GM12891 (cell line): ENCODE measurements around the gene P4HA2.

Experiments used
- DNase-seq: peaks from one replicate; pipeline ENCODE4 v3.0.0; 2011; ENCODE audit warnings: low spot score; ENCODE audit not compliant: insufficient read length
- FAIRE-seq: peaks from 2 replicates; lab custom pipeline; 2011; peaks lifted over from hg19 to GRCh38; lab: Jason Lieb, UNC
- PAX5 ChIP-seq: IDR thresholded peaks from 2 replicates; pipeline ENCODE4 v1.6.1; 2011; ENCODE audit warnings: low read length, moderate library complexity, mild to moderate bottlenecking; ENCODE audit not compliant: insufficient read depth, severe bottlenecking
- POLR2A ChIP-seq: IDR thresholded peaks from 2 replicates; pipeline ENCODE4 v1.6.1; 2011; ENCODE audit warnings: low read depth, low read length, control low read depth
- POLR2AphosphoS5 ChIP-seq: IDR thresholded peaks from 2 replicates; pipeline ENCODE4 v1.6.1; 2011; ENCODE audit warnings: low read depth, low read length, control low read depth
- POU2F2 ChIP-seq: IDR thresholded peaks from 2 replicates; pipeline ENCODE4 v1.6.1; 2011; ENCODE audit warnings: low read depth, mild to moderate bottlenecking, control low read depth, low read length, moderate library complexity
- SPI1 ChIP-seq: IDR thresholded peaks from 2 replicates; pipeline ENCODE4 v1.6.1; 2011; ENCODE audit warnings: low read depth, low read length, control low read depth
- TAF1 ChIP-seq: IDR thresholded peaks from 2 replicates; pipeline ENCODE4 v1.6.1; 2011; ENCODE audit warnings: low read depth, low read length, control low read depth

The P4HA2 gene

DNA sequence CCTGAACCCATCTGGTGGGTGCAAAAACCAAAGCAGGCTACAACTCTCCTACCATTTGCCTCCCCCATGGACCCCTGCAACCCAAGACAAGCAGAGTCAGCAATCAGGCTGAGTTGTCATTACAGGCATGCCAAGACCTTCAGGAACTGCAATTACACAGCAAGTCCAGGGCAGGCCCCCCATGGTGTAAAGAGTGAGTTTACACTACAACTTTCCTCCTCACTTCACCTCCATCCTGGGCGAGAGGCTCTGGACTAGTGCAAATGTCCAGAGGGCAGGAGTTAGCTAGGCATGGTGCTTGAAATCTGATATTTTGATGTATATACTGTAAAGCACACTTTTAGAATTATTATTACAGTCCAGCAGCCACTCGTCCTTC is 7.0 kb upstream of the P4HA2 start:
- TF ChIP-seq POLR2A, result no peak
- no peak for TF ChIP-seq POU2F2
- TF ChIP-seq TAF1, result no peak
- TF ChIP-seq SPI1, result no peak
- no peak for TF ChIP-seq POLR2AphosphoS5
- TF ChIP-seq PAX5, result no peak
- no peak for DNase-seq

DNA sequence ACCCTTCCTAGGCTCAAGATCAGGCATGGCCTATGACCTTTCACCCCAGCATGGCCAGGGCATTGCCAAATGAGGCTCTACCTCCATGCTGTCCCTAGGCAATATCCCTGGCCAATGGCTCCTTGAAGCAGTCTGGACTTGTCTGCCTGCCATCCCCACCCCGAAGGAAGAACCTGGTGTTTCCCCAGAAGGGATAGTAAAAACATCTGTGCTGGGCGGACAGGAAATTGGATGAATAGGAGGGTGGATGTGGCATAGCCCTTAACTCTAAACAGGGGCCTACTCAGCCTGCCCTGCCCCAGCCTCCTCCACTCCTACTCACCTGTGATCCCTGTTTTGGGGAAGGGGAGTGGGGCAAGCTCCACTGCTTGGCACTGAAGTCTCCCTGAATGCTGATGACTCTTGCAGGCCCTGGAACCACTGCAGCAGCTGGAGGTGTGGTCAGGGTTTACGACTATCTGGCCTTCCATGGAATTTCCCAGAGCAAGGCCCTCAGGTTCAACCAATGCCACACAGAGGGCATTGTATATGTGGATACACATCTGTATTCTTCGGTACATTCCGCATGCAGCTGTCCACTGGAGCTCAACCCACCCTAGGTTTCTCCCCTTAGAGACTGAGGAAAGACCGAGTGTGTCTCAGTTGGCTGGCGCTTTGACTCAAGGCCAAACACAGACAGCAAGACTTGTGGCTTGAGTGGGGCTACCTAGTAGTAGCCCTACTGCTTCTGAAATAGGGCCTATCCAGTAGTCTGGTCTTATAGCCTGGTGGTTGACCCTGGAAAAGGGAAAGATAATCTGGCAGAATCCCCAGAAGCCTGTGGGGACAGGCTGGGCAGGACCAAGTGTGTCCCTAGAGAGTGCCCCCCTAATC is 6.4 kb upstream of the P4HA2 start:
- no peak for TF ChIP-seq TAF1
- TF ChIP-seq POLR2AphosphoS5, result no peak
- TF ChIP-seq SPI1, result no peak
- no peak for TF ChIP-seq PAX5
- no peak for TF ChIP-seq POLR2A
- TF ChIP-seq POU2F2, result no peak
- FAIRE-seq (no peak), DNase-seq (no peak)

More for the DNA sequence above, 7.0 kb upstream of the P4HA2 start:
- FAIRE-seq, result no peak

DNA sequence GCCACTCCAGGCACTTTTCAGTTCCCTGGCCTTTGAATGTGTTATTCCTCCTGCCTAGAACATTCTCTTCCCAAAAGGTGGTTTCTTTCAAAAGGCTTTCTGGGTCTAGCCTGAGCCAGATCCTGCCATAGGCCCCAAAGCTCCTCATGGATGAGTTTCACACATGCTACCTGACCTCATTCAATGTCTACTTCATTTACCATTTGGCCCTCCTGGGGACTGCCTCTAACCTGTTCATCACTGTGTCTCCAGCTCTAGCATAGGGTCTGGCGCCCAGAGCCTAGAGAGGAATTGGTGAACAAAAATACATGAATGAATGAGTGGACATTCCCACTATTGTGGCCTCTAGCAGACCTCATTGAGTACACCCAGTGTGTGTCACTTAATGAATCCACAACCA is 5.4 kb upstream of the P4HA2 start:
- no peak for DNase-seq
- no peak for TF ChIP-seq POLR2A
- no peak for FAIRE-seq

DNA sequence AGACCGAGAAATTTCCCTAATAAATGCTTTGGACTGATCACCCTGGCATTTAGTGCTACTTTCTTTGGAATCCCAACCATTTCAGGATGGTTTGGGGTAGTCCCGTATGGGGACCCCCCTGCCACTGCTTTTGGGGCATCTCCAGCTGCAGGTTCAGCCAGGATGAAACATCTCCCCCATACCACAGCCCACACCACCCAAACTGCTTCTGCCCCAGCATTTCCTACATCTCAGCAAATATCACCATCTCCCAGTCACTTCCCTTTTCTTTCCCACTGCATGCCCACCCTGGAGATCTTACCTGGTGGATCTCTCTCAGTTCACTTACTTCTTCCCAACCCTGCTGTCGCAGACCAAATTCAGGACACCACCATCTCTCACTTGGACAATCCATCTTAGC is 4.8 kb upstream of the P4HA2 start:
- DNase-seq (no peak), FAIRE-seq (no peak)
- no peak for TF ChIP-seq POLR2AphosphoS5
- TF ChIP-seq POLR2A, result no peak
- TF ChIP-seq SPI1, result peak; percentile 35; the same call in 1 of the 2 replicates
- no peak for TF ChIP-seq TAF1

DNA sequence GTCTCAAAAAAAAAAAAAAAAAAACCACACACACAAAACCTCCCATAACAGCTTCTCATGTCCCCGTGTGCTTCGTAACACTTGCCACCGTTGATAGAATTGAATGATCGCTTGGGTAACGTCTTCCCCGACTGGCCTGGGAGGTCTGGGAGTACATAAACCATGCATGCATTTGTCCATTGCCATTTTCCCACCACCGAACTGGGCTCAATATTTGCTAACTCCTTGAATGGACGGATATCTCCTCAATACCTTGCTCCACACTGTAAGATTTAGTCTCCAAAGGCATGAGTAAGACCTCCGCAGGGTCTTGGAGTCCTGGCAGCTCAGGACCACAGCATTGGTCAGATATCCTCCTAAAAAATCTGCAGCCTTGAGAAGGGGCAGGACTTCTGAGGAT is 3.2 kb upstream of the P4HA2 start:
- FAIRE-seq (no peak), DNase-seq (no peak)
- TF ChIP-seq POLR2AphosphoS5 (no peak), PAX5 (no peak), SPI1 (no peak), TAF1 (no peak), POLR2A (no peak), POU2F2 (no peak)

DNA sequence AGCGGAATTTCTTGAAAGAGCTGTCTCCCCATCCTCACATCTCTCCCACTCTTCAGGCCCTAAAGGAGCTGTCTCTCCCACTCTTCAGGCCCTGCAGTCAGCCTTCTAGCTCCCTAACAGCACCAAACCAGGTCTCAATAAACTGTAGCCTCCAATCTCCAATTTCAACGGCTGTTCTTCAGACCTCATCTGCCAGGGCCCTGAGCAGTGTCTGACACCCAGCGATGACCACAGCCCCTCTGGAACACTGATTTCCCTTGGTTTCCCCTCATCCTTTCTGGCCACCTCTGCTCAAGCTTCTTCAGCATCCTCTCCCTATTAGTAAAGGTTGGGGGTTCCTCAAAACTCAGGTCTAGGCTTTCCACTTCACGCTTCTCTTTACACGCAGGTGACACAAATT is 1.6 kb upstream of the P4HA2 start:
- DNase-seq (no peak), FAIRE-seq (no peak)
- TF ChIP-seq TAF1 (no peak), PAX5 (no peak), POLR2A (no peak), SPI1 (no peak), POLR2AphosphoS5 (no peak), POU2F2 (no peak)

DNA sequence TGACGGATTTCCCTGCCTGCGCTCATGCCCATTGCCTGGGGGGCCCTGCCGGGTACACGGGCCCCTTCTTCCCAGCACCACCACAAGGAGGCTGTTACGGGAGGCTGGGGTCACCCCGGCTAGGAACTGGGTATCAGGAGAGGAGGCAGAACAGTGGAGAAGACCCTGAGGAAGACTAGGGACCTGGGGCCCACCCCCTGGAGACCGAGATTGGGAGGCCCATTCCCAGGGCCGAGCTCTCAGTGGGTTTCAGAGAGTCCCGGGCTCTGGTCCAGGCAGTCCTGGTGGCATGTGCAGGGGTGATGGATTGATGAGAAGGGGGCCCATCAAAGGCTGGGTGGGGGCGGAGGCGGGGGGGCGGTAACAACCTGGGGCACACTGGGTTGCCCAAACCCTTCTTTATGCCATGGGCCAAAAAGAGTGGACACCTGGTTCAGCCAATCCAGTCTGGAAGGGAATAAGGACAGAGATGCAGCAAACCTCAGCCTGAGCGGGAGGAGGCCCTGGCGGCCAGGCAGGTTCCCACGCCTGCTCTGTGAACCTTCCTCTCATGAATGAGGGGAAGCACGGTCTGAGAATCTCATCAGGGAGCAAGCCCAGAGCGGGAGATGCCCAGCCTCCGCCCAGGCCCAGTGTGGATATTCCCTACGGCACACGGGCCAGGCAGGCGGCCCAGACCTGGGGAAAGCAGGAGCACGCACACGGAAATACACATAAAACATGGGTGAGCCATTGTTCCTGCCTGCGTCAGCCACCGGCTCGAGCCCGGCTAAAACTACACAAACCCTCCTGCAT is 785 bp upstream of the P4HA2 start:
- FAIRE-seq (no peak), DNase-seq (no peak)

DNA sequence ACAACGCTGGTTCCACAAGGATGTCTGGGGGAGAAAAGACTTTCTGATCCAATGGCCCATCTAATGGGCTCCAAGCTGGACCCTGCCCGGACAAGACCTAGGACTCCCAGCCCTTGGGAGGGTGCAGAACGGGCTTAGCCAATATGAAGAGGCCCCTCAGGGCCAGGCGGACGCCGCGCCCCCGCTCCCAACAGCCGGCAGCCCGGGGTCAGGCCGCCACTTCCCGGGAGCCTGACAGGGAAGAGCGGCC is 493 bp downstream of the P4HA2 start:
- no peak for DNase-seq
- TF ChIP-seq POU2F2, result no peak
- TF ChIP-seq PAX5, result no peak
- TF ChIP-seq POLR2A, result no peak
- TF ChIP-seq SPI1, result no peak
- FAIRE-seq, result no peak

More for the DNA sequence above, 785 bp upstream of the P4HA2 start:
- no peak for TF ChIP-seq POLR2A
- no peak for TF ChIP-seq POLR2AphosphoS5
- TF ChIP-seq SPI1, result no peak
- no peak for TF ChIP-seq PAX5
- no peak for TF ChIP-seq TAF1
- TF ChIP-seq POU2F2, result no peak

DNA sequence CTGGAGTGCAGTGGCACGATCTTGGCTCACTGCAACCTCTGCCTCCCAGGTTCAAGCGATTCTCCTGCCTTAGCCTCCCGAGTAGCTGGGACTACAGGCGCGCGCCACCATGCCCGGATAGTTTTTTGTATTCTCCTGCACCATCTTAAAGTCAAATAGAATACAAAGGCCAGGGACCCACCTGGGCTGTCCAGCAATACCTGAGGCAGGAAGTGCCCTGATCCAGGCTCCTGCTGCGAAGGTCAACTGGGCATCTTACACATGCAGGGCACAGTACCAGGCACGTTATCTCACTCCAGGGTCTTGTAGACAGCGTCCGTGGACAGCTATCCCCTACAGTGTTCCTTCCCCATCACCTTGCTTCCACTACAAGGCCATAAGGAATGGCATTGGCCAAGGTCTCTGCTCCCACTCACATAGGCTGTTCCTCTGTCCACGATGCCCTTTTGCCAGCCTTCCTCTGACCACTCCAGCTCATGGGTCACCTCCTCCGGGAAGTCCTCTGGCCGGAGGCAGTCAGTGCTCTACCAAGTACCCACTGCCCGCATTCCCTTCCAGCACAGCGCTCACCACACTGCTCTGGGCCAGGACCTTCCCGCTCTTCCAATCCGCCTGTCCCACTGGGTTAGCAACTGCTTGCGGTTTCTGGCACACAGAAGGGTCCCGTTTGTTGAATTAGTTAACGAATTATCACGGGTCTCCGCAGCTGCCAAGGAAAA is 978 bp downstream of the P4HA2 start:
- no peak for DNase-seq
- TF ChIP-seq POU2F2 (no peak), SPI1 (no peak), POLR2AphosphoS5 (no peak), POLR2A (no peak), PAX5 (no peak), TAF1 (no peak)
- FAIRE-seq, result peak; percentile 16
